Keratinocyte (primary cell): ENCODE data around the gene SCUBE3. TPM values are rescaled to one million over a fixed set of nuclear protein-coding genes. Genes with fewer than 3 reads are reported as not detected.

Experiments
- DNase-seq: peaks from one replicate; pipeline ENCODE4 v3.0.0-alpha.2; 2011; ENCODE audit warnings: low read depth, missing footprints, low spot score
- FAIRE-seq: peaks from 2 replicates; lab custom pipeline; 2011; peaks lifted over from hg19 to GRCh38; lab: Jason Lieb, UNC
- H2AFZ ChIP-seq: 2 replicates; pipeline ENCODE4 v1.6.0; 2012; ENCODE audit warnings: low read length, control low read depth, inconsistent platforms; ENCODE audit not compliant: control insufficient read depth
- H3K27ac ChIP-seq: 2 replicates; pipeline ENCODE4 v1.5.1; 2011; ENCODE audit warnings: low read length; ENCODE audit not compliant: control insufficient read depth, insufficient read depth
- H3K27me3 ChIP-seq: 3 replicates; pipeline ENCODE4 v1.6.0; 2011; ENCODE audit warnings: low read length; ENCODE audit not compliant: control insufficient read depth, insufficient read depth; ENCODE audit errors: extremely low read depth
- H3K36me3 ChIP-seq, 2 experiments: 2 replicates in 1 of 2; 3 replicates in 1 of 2; pipeline ENCODE4 v1.5.1; 2011; ENCODE audit warnings: low read length in 2 of 2, mild to moderate bottlenecking in 1 of 2; ENCODE audit not compliant: control insufficient read depth in 2 of 2, insufficient read depth in 2 of 2; ENCODE audit errors: extremely low read depth in 1 of 2
- H3K4me1 ChIP-seq: 3 replicates; pipeline ENCODE4 v1.5.1; 2011; ENCODE audit warnings: low read length; ENCODE audit not compliant: control insufficient read depth, insufficient read depth; ENCODE audit errors: extremely low read depth
- H3K4me2 ChIP-seq: 3 replicates; pipeline ENCODE4 v1.6.0; 2011; ENCODE audit warnings: low read depth, low read length; ENCODE audit not compliant: control insufficient read depth, insufficient read depth; ENCODE audit errors: extremely low read depth
- H3K4me3 ChIP-seq, 3 experiments: fragments of 200-600 bp in 1 of 3; sonication (generic) in 1 of 3; 2 replicates in 2 of 3; 3 replicates in 1 of 3; pipeline ENCODE4 v1.5.1; 2011 to 2016; ENCODE audit warnings: low read length in 3 of 3, mild to moderate bottlenecking in 3 of 3, control low read depth in 2 of 3, inconsistent platforms in 1 of 3, low read depth in 1 of 3, mixed read lengths in 1 of 3, mixed run types in 1 of 3, moderate library complexity in 1 of 3; ENCODE audit not compliant: control insufficient read depth in 2 of 3, insufficient read depth in 2 of 3; ENCODE audit errors: extremely low read depth in 1 of 3
- H3K79me2 ChIP-seq: 2 replicates; pipeline ENCODE4 v1.6.0; 2012; ENCODE audit warnings: low read length; ENCODE audit not compliant: control insufficient read depth, insufficient read depth
- H3K9ac ChIP-seq: 3 replicates; pipeline ENCODE4 v1.6.0; 2011; ENCODE audit warnings: low read length; ENCODE audit not compliant: control insufficient read depth, insufficient read depth; ENCODE audit errors: extremely low read depth
- H3K9me1 ChIP-seq: 3 replicates; pipeline ENCODE4 v1.6.0; 2011; ENCODE audit warnings: low read length; ENCODE audit not compliant: control insufficient read depth, insufficient read depth; ENCODE audit errors: extremely low read depth
- H3K9me3 ChIP-seq: 2 replicates; pipeline ENCODE4 v1.5.1; 2012; ENCODE audit warnings: low read depth, low read length; ENCODE audit not compliant: control insufficient read depth
- H4K20me1 ChIP-seq: 3 replicates; pipeline ENCODE4 v1.6.0; 2011; ENCODE audit warnings: low read length; ENCODE audit not compliant: control insufficient read depth, insufficient read depth; ENCODE audit errors: extremely low read depth
- CTCF ChIP-seq, 3 experiments: IDR thresholded peaks in 1 of 3; conservative IDR thresholded peaks in 1 of 3; optimal IDR thresholded peaks in 1 of 3; 2 replicates in 2 of 3; 3 replicates in 1 of 3; pipeline versions ENCODE3 to v1.5.1; 2011; ENCODE audit warnings: low read length in 3 of 3, mild to moderate bottlenecking in 3 of 3, moderate library complexity in 2 of 3, control low read depth in 1 of 3, inconsistent platforms in 1 of 3; ENCODE audit not compliant: insufficient read depth in 2 of 3; ENCODE audit errors: extremely low read depth in 1 of 3
- EZH2 ChIP-seq: IDR thresholded peaks from one replicate; pipeline ENCODE4 v1.6.1; 2012; ENCODE audit warnings: inconsistent platforms, mild to moderate bottlenecking, low read length, moderate library complexity
- dilution Hi-C: fragments of 300-500 bp; cut with MboI; formaldehyde crosslinking; loops from one replicate; pipeline ENCODE4 v1.7.0; 2020; ENCODE audit warnings: low sequenced_read_pairs; ENCODE audit not compliant: extremely low pct_ligation_motif_present
- polyA plus RNA-seq, 5 experiments: library from polyadenylated mRNA; depleted of rRNA in 3 of 5; stranded (reverse) in 3 of 5; stranded (forward) in 1 of 5; unstranded in 1 of 5; fragments of >200 nt; gene quantifications; 1 replicate in 1 of 5; 2 replicates in 3 of 5; 3 replicates in 1 of 5; pipeline versions ENCODE4 v1.2.1 to v1.2.3, GENCODE V29; 2011 to 2012; ENCODE audit warnings: missing spikeins in 2 of 5, low read depth in 1 of 5, low replicate concordance in 1 of 5

SCUBE3 gene
- polyA plus RNA-seq, 1 donor (not counting 4 experiments of a cell fraction or from before 2014, with no cell fraction given), result 0.01 TPM

GRCh38 chr6:35248965-35249364 lies 35.2 kb downstream of the SCUBE3 start:
- Histone ChIP-seq H3K4me1 (no peaks in the 10 kb centered on the region), H3K9me3 (no peaks in the 10 kb centered on the region), H3K27me3 (no peaks in the 10 kb centered on the region), H3K79me2 (no peaks in the 10 kb centered on the region), H4K20me1 (no peaks in the 10 kb centered on the region), H3K9me1 (no peaks in the 10 kb centered on the region), H2AFZ (no peak overlapping the region), H3K9ac (no peak overlapping the region), H3K4me3 (no peak overlapping the region), H3K36me3 (no peaks in the 10 kb centered on the region), H3K27ac (no peak overlapping the region), H3K4me2 (no peak overlapping the region)
- dilution Hi-C loops, result no loop called here
- FAIRE-seq (no peak), DNase-seq (no peak)
- TF ChIP-seq EZH2, result no peak
- no peak for TF ChIP-seq CTCF (optimal IDR thresholded peaks at IDR 0.05 in 1 of 3, IDR thresholded peaks at IDR 0.05 in 1 of 3, conservative IDR thresholded peaks at IDR 0.05 in 1 of 3; ENCODE audit: extremely low read depth in 1 of 3, insufficient read depth in 2 of 3, low read length in 3 of 3)

GRCh38 chr6:35251949-35252348 lies 38.2 kb downstream of the SCUBE3 start:
- no peak overlapping the region for H2AFZ ChIP-seq
- H3K9me3 ChIP-seq, result no peaks in the 10 kb centered on the region
- H3K27me3 ChIP-seq, result no peaks in the 10 kb centered on the region
- no peak overlapping the region for H3K4me2 ChIP-seq
- no peaks in the 10 kb centered on the region for H3K36me3 ChIP-seq
- no peak overlapping the region for H3K9ac ChIP-seq
- dilution Hi-C loops, result no loop called here
- no peak for DNase-seq
- H3K79me2 ChIP-seq, result no peaks in the 10 kb centered on the region
- TF ChIP-seq EZH2, result no peak
- TF ChIP-seq CTCF (optimal IDR thresholded peaks at IDR 0.05 in 1 of 3, IDR thresholded peaks at IDR 0.05 in 1 of 3, conservative IDR thresholded peaks at IDR 0.05 in 1 of 3; ENCODE audit: extremely low read depth in 1 of 3, insufficient read depth in 2 of 3, low read length in 3 of 3), result no peak
- no peak overlapping the region for H3K4me3 ChIP-seq
- no peaks in the 10 kb centered on the region for H4K20me1 ChIP-seq
- FAIRE-seq, result no peak
- H3K9me1 ChIP-seq, result no peaks in the 10 kb centered on the region
- no peak overlapping the region for H3K27ac ChIP-seq
- H3K4me1 ChIP-seq, result no peaks in the 10 kb centered on the region
